RKO (cell line): ENCODE data around the gene PTH2.
"Not testable (repeated sequence)": the region's sequence is repeated elsewhere in the genome, so short reads cannot be mapped to it uniquely, and the experiment has no call there.

ENCODE experiments used
- DNase-seq: peaks from one replicate; pipeline ENCODE4 v3.0.0-alpha.2; 2016; ENCODE audit warnings: low spot score

The PTH2 gene

GRCh38 chr19:49423071-49423984, at the start of gene PTH2:
Gene PTH2 (minus strand): TSS chr19:49423441. CDS start chr19:49423339, 102 bp downstream.
- no peak for DNase-seq

- no peak for DNase-seq
Measured at GRCh38 chr19:49472936-49473335, 49.7 kb upstream of the PTH2 start.

- no peak for DNase-seq
Measured at GRCh38 chr19:49470615-49470978, 47.4 kb upstream of the PTH2 start.

- DNase-seq: no peak
Measured at GRCh38 chr19:49469828-49470614, 46.8 kb upstream of the PTH2 start.

GRCh38 chr19:49468746-49469447, 45.7 kb upstream of the PTH2 start:
- no peak for DNase-seq

- DNase-seq: no peak
Measured at GRCh38 chr19:49468199-49468598, 45.0 kb upstream of the PTH2 start.

- DNase-seq: no peak
Measured at GRCh38 chr19:49465371-49465770, 42.1 kb upstream of the PTH2 start.

GRCh38 chr19:49463960-49464740, 40.9 kb upstream of the PTH2 start:
- DNase-seq: no peak

- DNase-seq: no peak
Measured at GRCh38 chr19:49462492-49462891, 39.3 kb upstream of the PTH2 start.

GRCh38 chr19:49461656-49462055, 38.4 kb upstream of the PTH2 start:
- DNase-seq: no peak

- not testable (repeated sequence) for DNase-seq
Measured at GRCh38 chr19:49461130-49461529, 37.9 kb upstream of the PTH2 start.

GRCh38 chr19:49459388-49459787, 36.1 kb upstream of the PTH2 start:
- DNase-seq: no peak

GRCh38 chr19:49458567-49458903, 35.3 kb upstream of the PTH2 start:
- no peak for DNase-seq

- DNase-seq: no peak
Measured at GRCh38 chr19:49456326-49456725, 33.1 kb upstream of the PTH2 start.

- DNase-seq: no peak
Measured at GRCh38 chr19:49455773-49456172, 32.5 kb upstream of the PTH2 start.

- DNase-seq: no peak
Measured at GRCh38 chr19:49453757-49454240, 30.6 kb upstream of the PTH2 start.

- peak; percentile 97 for DNase-seq
Measured at GRCh38 chr19:49453013-49453756, 29.9 kb upstream of the PTH2 start, which contains the start of gene ALDH16A1. Gene ALDH16A1 (plus strand): TSS chr19:49453225. CDS start chr19:49453332, 107 bp downstream.

- peak; percentile 100 for DNase-seq
Measured at GRCh38 chr19:49451430-49452181, 28.4 kb upstream of the PTH2 start, which contains the start of gene PIH1D1. Gene PIH1D1 (minus strand): TSS chr19:49451814. CDS start chr19:49451574, 240 bp downstream.

- no peak for DNase-seq
Measured at GRCh38 chr19:49450405-49450804, 27.2 kb upstream of the PTH2 start.

GRCh38 chr19:49448432-49448786, 25.2 kb upstream of the PTH2 start:
- DNase-seq: no peak
